Cardiac fibroblast (primary cell): ENCODE results near the gene RND1.

Experiments used
- DNase-seq, 2 donors: peaks; one replicate each; pipeline versions ENCODE4 v3.0.0 to v3.0.0-alpha.2; 2010; ENCODE audit warnings: low read depth in 2 of 2
- H3K4me3 ChIP-seq, 2 donors: replicated peaks in 1 of 2; 1 replicate in 1 of 2; 2 replicates in 1 of 2; pipeline ENCODE4 v1.5.1; 2011; ENCODE audit warnings: low read depth in 2 of 2, low read length in 2 of 2, mild to moderate bottlenecking in 2 of 2, moderate library complexity in 1 of 2
- CTCF ChIP-seq: IDR thresholded peaks from one replicate; pipeline ENCODE4 v1.5.1; 2011; ENCODE audit warnings: low read depth, mild to moderate bottlenecking, low read length, inconsistent platforms

Gene RND1

GRCh38 chr12:48810903-48811431 lies 54.7 kb downstream of the RND1 start:
- no peak overlapping the region for H3K4me3 ChIP-seq
- DNase-seq: peak; percentile 81 to 83
- no peak for TF ChIP-seq CTCF

DNA sequence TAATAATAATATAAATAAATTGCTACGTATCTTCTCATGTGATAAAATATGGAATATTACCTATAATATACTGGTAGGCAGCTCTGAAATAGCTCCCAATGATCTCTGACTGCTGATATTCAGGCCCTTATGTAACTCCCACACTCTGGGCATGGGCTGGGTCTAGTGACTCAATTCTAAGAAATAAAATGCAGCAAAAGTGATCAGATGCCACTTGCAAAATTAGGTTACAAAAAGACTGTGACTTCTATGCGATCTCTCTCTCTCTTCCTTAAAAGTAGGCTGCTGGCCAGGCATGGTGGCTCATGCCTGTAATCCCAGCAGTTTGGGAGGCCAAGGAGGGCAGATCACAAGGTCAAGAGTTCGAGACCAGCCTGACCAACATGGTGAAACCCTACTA lies 57.7 kb downstream of the RND1 start:
- no peak overlapping the region for H3K4me3 ChIP-seq
- no peak for TF ChIP-seq CTCF
- no peak for DNase-seq
